ENCODE data around the gene P4HB.

- TF ChIP-seq EZH2 (IDR thresholded peaks at IDR 0.05; ENCODE audit: borderline replicate concordance, insufficient read depth, low read length, poor library complexity, severe bottlenecking): no peak
- no peak for TF ChIP-seq CTCF (IDR thresholded peaks at IDR 0.05; ENCODE audit: poor library complexity, severe bottlenecking)
- TF ChIP-seq MXI1 (conservative IDR thresholded peaks at IDR 0.05; ENCODE audit: poor library complexity, severe bottlenecking): no peak
- no peak for TF ChIP-seq TAF1 (IDR thresholded peaks at IDR 0.05; ENCODE audit: low read depth)
- TF ChIP-seq POLR2AphosphoS5 (IDR thresholded peaks at IDR 0.05): no peak
Measured at GRCh38 chr17:81907219-81908145, 47.1 kb upstream of the P4HB start.
